ENCODE results near the gene MNT. TPM values are rescaled to one million over a fixed set of nuclear protein-coding genes. Genes with fewer than 3 reads are reported as not detected.

Gene MNT
- total RNA-seq, 1 experiment from 2014 or later = 38.9 TPM

GRCh38 chr17:2450016-2450650 is 49.3 kb upstream of the MNT start:
- no peak overlapping the region for H4K91ac ChIP-seq (ENCODE audit: insufficient read length, low read depth, low read length)
- Mint-ChIP-seq H3K27me3 (ENCODE audit: low read depth) (no peaks in the 10 kb centered on the region), H3K27ac (peak overlapping the region; percentile 27 to 78 (median 74); a peak in 6 of 7 replicates), H3K4me3 (no peak overlapping the region), H3K9me3 (peaks cover 9 to 12% of the 10 kb centered on the region in 2 experiments), H3K4me1 (peaks cover 17 to 23% of the 10 kb centered on the region in 2 experiments), H3K36me3 (ENCODE audit: insufficient read depth in 1 of 3, low read depth in 3 of 3) (peaks cover 24 to 33% (median 30%) of the 10 kb centered on the region in 3 experiments)
- no peak overlapping the region for H2AFZ ChIP-seq (ENCODE audit: low read length)
- no peaks in the 10 kb centered on the region for H3K79me2 ChIP-seq (ENCODE audit: insufficient read depth, low read length)
- H4K8ac ChIP-seq (replicated peaks; ENCODE audit: insufficient read length, low read depth, low read length) = no peak overlapping the region
- H3K9ac ChIP-seq (ENCODE audit: extremely low read depth, insufficient read length, low read length) = no peak overlapping the region
- H2BK15ac ChIP-seq (ENCODE audit: low read depth, low read length) = no peak overlapping the region
- no peak overlapping the region for H3K18ac ChIP-seq (ENCODE audit: insufficient read length, low read depth, low read length)
- no peak overlapping the region for H2AK5ac ChIP-seq (ENCODE audit: insufficient read length, low read length)
- no peak overlapping the region for H3K23ac ChIP-seq (ENCODE audit: insufficient read length, low read depth, low read length)
- H2BK20ac ChIP-seq (ENCODE audit: low read depth, low read length, poor library complexity, severe bottlenecking) = no peak overlapping the region
- no peak overlapping the region for H3K27ac ChIP-seq (ENCODE audit: insufficient read length, low read depth, low read length)
- no peak overlapping the region for H2BK5ac ChIP-seq (ENCODE audit: insufficient read length, low read length)
- no peak overlapping the region for H3K14ac ChIP-seq (ENCODE audit: insufficient read depth, low read length)
- TF ChIP-seq, protein P1, sequence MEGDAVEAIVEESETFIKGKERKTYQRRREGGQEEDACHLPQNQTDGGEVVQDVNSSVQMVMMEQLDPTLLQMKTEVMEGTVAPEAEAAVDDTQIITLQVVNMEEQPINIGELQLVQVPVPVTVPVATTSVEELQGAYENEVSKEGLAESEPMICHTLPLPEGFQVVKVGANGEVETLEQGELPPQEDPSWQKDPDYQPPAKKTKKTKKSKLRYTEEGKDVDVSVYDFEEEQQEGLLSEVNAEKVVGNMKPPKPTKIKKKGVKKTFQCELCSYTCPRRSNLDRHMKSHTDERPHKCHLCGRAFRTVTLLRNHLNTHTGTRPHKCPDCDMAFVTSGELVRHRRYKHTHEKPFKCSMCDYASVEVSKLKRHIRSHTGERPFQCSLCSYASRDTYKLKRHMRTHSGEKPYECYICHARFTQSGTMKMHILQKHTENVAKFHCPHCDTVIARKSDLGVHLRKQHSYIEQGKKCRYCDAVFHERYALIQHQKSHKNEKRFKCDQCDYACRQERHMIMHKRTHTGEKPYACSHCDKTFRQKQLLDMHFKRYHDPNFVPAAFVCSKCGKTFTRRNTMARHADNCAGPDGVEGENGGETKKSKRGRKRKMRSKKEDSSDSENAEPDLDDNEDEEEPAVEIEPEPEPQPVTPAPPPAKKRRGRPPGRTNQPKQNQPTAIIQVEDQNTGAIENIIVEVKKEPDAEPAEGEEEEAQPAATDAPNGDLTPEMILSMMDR (conservative IDR thresholded peaks at IDR 0.05) = no peak
- no peak overlapping the region for H3K4ac ChIP-seq (ENCODE audit: low read depth, low read length)
- H3T11ph ChIP-seq (ENCODE audit: low read length) = no peak overlapping the region
- no peaks in the 10 kb centered on the region for H3K79me1 ChIP-seq (ENCODE audit: insufficient read depth, low read depth, low read length, poor library complexity, severe bottlenecking)
- H4K20me1 ChIP-seq (ENCODE audit: control insufficient read depth, insufficient read depth, insufficient read length) = no peaks in the 10 kb centered on the region
- H3K23me2 ChIP-seq (ENCODE audit: insufficient read length, low read depth, low read length, poor library complexity, severe bottlenecking) = no peaks in the 10 kb centered on the region
- no peaks in the 10 kb centered on the region for H3K9me3 ChIP-seq (ENCODE audit: control insufficient read depth, low read depth, low read length)
- no peak overlapping the region for H4K5ac ChIP-seq (ENCODE audit: insufficient read length, low read depth, low read length)
- no peaks in the 10 kb centered on the region for H3K4me1 ChIP-seq (ENCODE audit: insufficient read depth, low read length)
- no peak overlapping the region for H3K56ac ChIP-seq (ENCODE audit: insufficient read length, low read depth, low read length)
- H2BK120ac ChIP-seq (ENCODE audit: low read depth, low read length, poor library complexity, severe bottlenecking) = no peak overlapping the region
- WGBS (ENCODE audit: extremely low coverage, insufficient read length, low lambda C conversion rate) = no CpG with 5 or more reads among the region's 5 CpGs
- H3K4me2 ChIP-seq (ENCODE audit: insufficient read depth, insufficient read length, low read length) = no peak overlapping the region
- no peak overlapping the region for H2BK12ac ChIP-seq (ENCODE audit: insufficient read length, low read depth, low read length)
- DNase-seq = no peak
- H3K27me3 ChIP-seq (ENCODE audit: insufficient read depth, low read length) = no peaks in the 10 kb centered on the region

All from H9 (cell line).